ENCODE data around the gene DCLRE1A.
"Not testable (repeated sequence)": the region's sequence is repeated elsewhere in the genome, so short reads cannot be mapped to it uniquely, and the experiment has no call there.

Gene DCLRE1A

GRCh38 chr10:113849946-113850345 lies 3.9 kb downstream of the DCLRE1A start:
- Histone ChIP-seq H3K36me3 (ENCODE audit: insufficient read depth, low read length) (peaks cover 40% of the 10 kb centered on the region), H3K9me3 (ENCODE audit: low read length) (no peaks in the 10 kb centered on the region), H3K4me1 (ENCODE audit: insufficient read depth, low read length) (peaks cover 29% of the 10 kb centered on the region), H3K4me3 (ENCODE audit: low read length) (no peak overlapping the region), H2AFZ (ENCODE audit: low read depth, low read length) (no peak overlapping the region), H3K27me3 (ENCODE audit: insufficient read depth, low read length) (no peaks in the 10 kb centered on the region)

- H3K27me3 ChIP-seq (ENCODE audit: insufficient read depth, low read length): no peaks in the 10 kb centered on the region
- H3K36me3 ChIP-seq (ENCODE audit: insufficient read depth, low read length): peaks cover 46% of the 10 kb centered on the region
- peaks cover 30% of the 10 kb centered on the region for H3K4me1 ChIP-seq (ENCODE audit: insufficient read depth, low read length)
- no peak overlapping the region for H2AFZ ChIP-seq (ENCODE audit: low read depth, low read length)
- H3K9me3 ChIP-seq (ENCODE audit: low read length): no peaks in the 10 kb centered on the region
- H3K4me3 ChIP-seq (ENCODE audit: low read length): no peak overlapping the region
Measured at GRCh38 chr10:113849140-113849803, 4.6 kb downstream of the DCLRE1A start.

- H3K36me3 ChIP-seq (ENCODE audit: insufficient read depth, low read length): peaks cover 55% of the 10 kb centered on the region
- H3K4me3 ChIP-seq (ENCODE audit: low read length): no peak overlapping the region
- no peak overlapping the region for H2AFZ ChIP-seq (ENCODE audit: low read depth, low read length)
- H3K27me3 ChIP-seq (ENCODE audit: insufficient read depth, low read length): no peaks in the 10 kb centered on the region
- no peaks in the 10 kb centered on the region for H3K9me3 ChIP-seq (ENCODE audit: low read length)
- peaks cover 13% of the 10 kb centered on the region for H3K4me1 ChIP-seq (ENCODE audit: insufficient read depth, low read length)
Measured at GRCh38 chr10:113846036-113846435, 7.8 kb downstream of the DCLRE1A start.

- Histone ChIP-seq H3K36me3 (ENCODE audit: insufficient read depth, low read length) (peaks cover 50% of the 10 kb centered on the region), H3K27me3 (ENCODE audit: insufficient read depth, low read length) (no peaks in the 10 kb centered on the region), H3K4me3 (ENCODE audit: low read length) (no peak overlapping the region), H3K4me1 (ENCODE audit: insufficient read depth, low read length) (peaks cover 6% of the 10 kb centered on the region), H2AFZ (ENCODE audit: low read depth, low read length) (no peak overlapping the region), H3K9me3 (ENCODE audit: low read length) (no peaks in the 10 kb centered on the region)
Measured at GRCh38 chr10:113843972-113844485, 9.9 kb downstream of the DCLRE1A start.

GRCh38 chr10:113842171-113842570 lies 11.7 kb downstream of the DCLRE1A start:
- peaks cover 48% of the 10 kb centered on the region for H3K36me3 ChIP-seq (ENCODE audit: insufficient read depth, low read length)
- no peaks in the 10 kb centered on the region for H3K27me3 ChIP-seq (ENCODE audit: insufficient read depth, low read length)
- peaks cover 2% of the 10 kb centered on the region for H3K4me1 ChIP-seq (ENCODE audit: insufficient read depth, low read length)
- no peaks in the 10 kb centered on the region for H3K9me3 ChIP-seq (ENCODE audit: low read length)
- no peak overlapping the region for H3K4me3 ChIP-seq (ENCODE audit: low read length)
- no peak overlapping the region for H2AFZ ChIP-seq (ENCODE audit: low read depth, low read length)

GRCh38 chr10:113828567-113828966 lies 25.3 kb downstream of the DCLRE1A start:
- H3K36me3 ChIP-seq (ENCODE audit: insufficient read depth, low read length); H3K27me3 ChIP-seq (ENCODE audit: insufficient read depth, low read length); H3K4me3 ChIP-seq (ENCODE audit: low read length); H3K9me3 ChIP-seq (ENCODE audit: low read length); H2AFZ ChIP-seq (ENCODE audit: low read depth, low read length); H3K4me1 ChIP-seq (ENCODE audit: insufficient read depth, low read length): not testable (repeated sequence)

- H3K36me3 ChIP-seq (ENCODE audit: insufficient read depth, low read length): no peaks in the 10 kb centered on the region
- H3K9me3 ChIP-seq (ENCODE audit: low read length): no peaks in the 10 kb centered on the region
- H2AFZ ChIP-seq (ENCODE audit: low read depth, low read length): no peak overlapping the region
- no peaks in the 10 kb centered on the region for H3K4me1 ChIP-seq (ENCODE audit: insufficient read depth, low read length)
- H3K27me3 ChIP-seq (ENCODE audit: insufficient read depth, low read length): peaks cover 3% of the 10 kb centered on the region
- H3K4me3 ChIP-seq (ENCODE audit: low read length): no peak overlapping the region
Measured at GRCh38 chr10:113825791-113826190, 28.1 kb downstream of the DCLRE1A start.

- H3K4me1 ChIP-seq (ENCODE audit: insufficient read depth, low read length): no peaks in the 10 kb centered on the region
- H3K9me3 ChIP-seq (ENCODE audit: low read length): no peaks in the 10 kb centered on the region
- H3K36me3 ChIP-seq (ENCODE audit: insufficient read depth, low read length): no peaks in the 10 kb centered on the region
- H3K4me3 ChIP-seq (ENCODE audit: low read length): no peak overlapping the region
- peaks cover 6% of the 10 kb centered on the region for H3K27me3 ChIP-seq (ENCODE audit: insufficient read depth, low read length)
- no peak overlapping the region for H2AFZ ChIP-seq (ENCODE audit: low read depth, low read length)
Measured at GRCh38 chr10:113823389-113823788, 30.5 kb downstream of the DCLRE1A start.

GRCh38 chr10:113822174-113822573 lies 31.7 kb downstream of the DCLRE1A start:
- Histone ChIP-seq H3K4me3 (ENCODE audit: low read length) (no peak overlapping the region), H3K9me3 (ENCODE audit: low read length) (no peaks in the 10 kb centered on the region), H3K27me3 (ENCODE audit: insufficient read depth, low read length) (peaks cover 8% of the 10 kb centered on the region), H3K36me3 (ENCODE audit: insufficient read depth, low read length) (no peaks in the 10 kb centered on the region), H3K4me1 (ENCODE audit: insufficient read depth, low read length) (no peaks in the 10 kb centered on the region), H2AFZ (ENCODE audit: low read depth, low read length) (no peak overlapping the region)

- H3K36me3 ChIP-seq (ENCODE audit: insufficient read depth, low read length); H3K4me3 ChIP-seq (ENCODE audit: low read length); H3K9me3 ChIP-seq (ENCODE audit: low read length); H3K4me1 ChIP-seq (ENCODE audit: insufficient read depth, low read length); H3K27me3 ChIP-seq (ENCODE audit: insufficient read depth, low read length); H2AFZ ChIP-seq (ENCODE audit: low read depth, low read length): not testable (repeated sequence)
Measured at GRCh38 chr10:113821306-113821705, 32.6 kb downstream of the DCLRE1A start.

GRCh38 chr10:113820507-113820906 lies 33.4 kb downstream of the DCLRE1A start:
- H2AFZ ChIP-seq (ENCODE audit: low read depth, low read length): no peak overlapping the region
- H3K27me3 ChIP-seq (ENCODE audit: insufficient read depth, low read length): peaks cover 5% of the 10 kb centered on the region
- H3K36me3 ChIP-seq (ENCODE audit: insufficient read depth, low read length): no peaks in the 10 kb centered on the region

GRCh38 chr10:113819989-113820388 lies 33.9 kb downstream of the DCLRE1A start:
- Histone ChIP-seq H3K4me1 (ENCODE audit: insufficient read depth, low read length) (no peaks in the 10 kb centered on the region), H3K9me3 (ENCODE audit: low read length) (no peaks in the 10 kb centered on the region), H3K4me3 (ENCODE audit: low read length) (no peak overlapping the region), H3K36me3 (ENCODE audit: insufficient read depth, low read length) (no peaks in the 10 kb centered on the region), H3K27me3 (ENCODE audit: insufficient read depth, low read length) (peaks cover 5% of the 10 kb centered on the region), H2AFZ (ENCODE audit: low read depth, low read length) (no peak overlapping the region)

More at GRCh38 chr10:113820507-113820906, 33.4 kb downstream of the DCLRE1A start:
- H3K4me1 ChIP-seq (ENCODE audit: insufficient read depth, low read length): no peaks in the 10 kb centered on the region
- no peak overlapping the region for H3K4me3 ChIP-seq (ENCODE audit: low read length)
- H3K9me3 ChIP-seq (ENCODE audit: low read length): no peaks in the 10 kb centered on the region

- not testable (repeated sequence) for H3K36me3 ChIP-seq (ENCODE audit: insufficient read depth, low read length); H3K4me1 ChIP-seq (ENCODE audit: insufficient read depth, low read length); H3K9me3 ChIP-seq (ENCODE audit: low read length); H3K4me3 ChIP-seq (ENCODE audit: low read length); H2AFZ ChIP-seq (ENCODE audit: low read depth, low read length); H3K27me3 ChIP-seq (ENCODE audit: insufficient read depth, low read length)
Measured at GRCh38 chr10:113814700-113815099, 39.2 kb downstream of the DCLRE1A start.

GRCh38 chr10:113808168-113808567 lies 45.7 kb downstream of the DCLRE1A start:
- Histone ChIP-seq H3K36me3 (ENCODE audit: insufficient read depth, low read length) (no peaks in the 10 kb centered on the region), H3K4me3 (ENCODE audit: low read length) (no peak overlapping the region), H3K27me3 (ENCODE audit: insufficient read depth, low read length) (peaks cover 13% of the 10 kb centered on the region), H3K9me3 (ENCODE audit: low read length) (no peaks in the 10 kb centered on the region), H3K4me1 (ENCODE audit: insufficient read depth, low read length) (no peaks in the 10 kb centered on the region), H2AFZ (ENCODE audit: low read depth, low read length) (no peak overlapping the region)
